ENCODE results near the gene CLSTN3. TPM values are rescaled to one million over a fixed set of nuclear protein-coding genes. Genes with fewer than 3 reads are reported as not detected.

CLSTN3 gene
- total RNA-seq, 1 donor from 2014 or later: 8.9 TPM

DNA sequence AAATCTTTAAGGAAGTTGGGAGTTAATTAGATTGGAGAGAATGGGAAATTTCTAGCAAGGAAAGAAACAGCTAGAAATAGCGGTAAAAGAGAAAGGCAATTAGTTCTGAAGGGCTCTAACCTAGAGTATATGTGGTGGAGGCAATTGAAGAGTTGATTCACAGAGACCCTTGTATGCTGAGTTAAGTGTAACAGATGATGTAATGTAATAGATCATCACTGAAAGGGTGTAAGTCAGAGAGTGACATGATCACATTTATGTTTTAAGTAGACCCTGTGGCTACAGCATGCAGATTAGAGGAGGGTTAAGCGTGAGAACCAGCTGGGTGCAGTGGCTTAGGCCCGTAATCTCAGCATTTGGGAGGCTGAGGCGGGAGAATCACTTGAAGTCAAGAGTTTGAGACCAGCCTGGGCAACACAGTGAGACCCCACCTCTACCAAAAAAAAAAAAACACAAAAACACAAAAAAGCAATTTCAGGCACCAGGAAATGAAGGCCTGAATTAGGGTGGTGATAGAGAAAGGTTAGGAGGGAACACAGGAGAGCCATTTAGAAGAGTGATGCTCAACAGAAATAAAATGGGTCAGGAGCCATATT, 4.4 kb upstream of the CLSTN3 start:
- DNase-seq (ENCODE audit: low read depth): no peak

DNA sequence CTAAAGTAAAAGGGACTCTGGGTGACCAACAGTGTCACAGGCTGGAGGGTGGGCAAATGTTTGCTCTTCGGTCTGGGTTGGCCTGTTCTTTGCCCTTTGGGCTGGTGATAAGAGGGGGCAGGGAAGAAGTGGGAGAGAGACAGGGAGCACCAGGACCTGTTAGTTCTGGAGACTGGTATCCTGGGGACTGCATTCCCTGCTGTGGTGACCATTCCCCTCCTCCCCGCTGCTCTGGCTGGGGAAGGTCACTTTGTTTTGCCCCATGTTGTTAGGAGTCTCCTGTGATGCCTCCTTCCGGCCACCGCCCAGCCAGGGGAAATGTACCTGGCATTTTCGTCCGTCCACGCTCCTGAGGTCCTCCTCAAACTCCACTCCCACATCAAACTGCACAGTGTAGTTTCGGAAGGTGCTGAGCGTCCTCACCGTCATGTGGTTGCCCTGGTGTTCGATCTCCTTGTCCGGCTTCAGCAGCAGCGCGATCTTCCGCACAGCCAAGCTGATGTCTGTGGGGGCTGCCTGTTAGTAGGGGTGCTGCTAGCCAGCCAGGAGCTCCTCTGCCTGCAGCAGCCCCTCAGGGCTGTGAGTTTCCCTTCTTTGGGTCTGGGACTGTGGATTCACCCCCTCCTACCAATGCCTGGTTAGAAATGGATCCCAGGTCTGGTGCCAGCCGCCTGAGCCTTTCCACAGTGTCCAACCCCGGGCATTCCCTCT, 2.1 kb upstream of the CLSTN3 start:
- no peak for DNase-seq (ENCODE audit: low read depth)

DNA sequence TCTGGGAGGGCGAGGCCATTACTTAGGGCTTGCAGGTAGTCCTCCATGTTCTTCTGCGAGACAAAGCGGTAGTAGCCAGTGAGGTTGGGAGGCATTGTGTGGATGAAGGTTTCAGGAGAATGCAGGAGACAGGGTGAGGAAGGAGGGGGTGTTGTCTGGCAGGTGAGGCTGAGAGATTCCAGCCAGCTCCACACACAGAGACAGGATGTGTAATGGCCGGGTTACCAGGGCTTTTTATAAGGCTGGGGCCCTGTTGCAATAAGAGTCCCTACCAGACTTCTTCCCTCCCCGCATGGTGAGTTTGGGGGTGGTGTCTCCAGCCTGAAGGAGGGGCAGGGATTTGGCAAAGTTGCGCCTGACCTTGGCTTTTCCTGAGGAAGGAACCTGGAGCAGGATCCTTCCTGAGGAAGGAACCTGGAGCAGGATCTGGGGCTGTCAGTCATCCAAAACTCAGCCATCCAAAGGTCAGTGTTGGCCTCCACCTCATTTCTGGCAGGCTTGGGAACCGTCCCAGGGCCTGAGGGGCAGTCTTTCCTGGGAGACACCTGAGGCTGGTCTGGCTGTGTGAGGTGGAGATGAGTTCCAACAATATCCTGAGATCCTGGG, 1.4 kb upstream of the CLSTN3 start, which contains the start of gene RBP5:
RBP5 (minus strand) TSS at position 209 of the 606 bp plus-strand sequence; CDS start at position 95, 114 bp downstream.
- no peak for DNase-seq (ENCODE audit: low read depth)

DNA sequence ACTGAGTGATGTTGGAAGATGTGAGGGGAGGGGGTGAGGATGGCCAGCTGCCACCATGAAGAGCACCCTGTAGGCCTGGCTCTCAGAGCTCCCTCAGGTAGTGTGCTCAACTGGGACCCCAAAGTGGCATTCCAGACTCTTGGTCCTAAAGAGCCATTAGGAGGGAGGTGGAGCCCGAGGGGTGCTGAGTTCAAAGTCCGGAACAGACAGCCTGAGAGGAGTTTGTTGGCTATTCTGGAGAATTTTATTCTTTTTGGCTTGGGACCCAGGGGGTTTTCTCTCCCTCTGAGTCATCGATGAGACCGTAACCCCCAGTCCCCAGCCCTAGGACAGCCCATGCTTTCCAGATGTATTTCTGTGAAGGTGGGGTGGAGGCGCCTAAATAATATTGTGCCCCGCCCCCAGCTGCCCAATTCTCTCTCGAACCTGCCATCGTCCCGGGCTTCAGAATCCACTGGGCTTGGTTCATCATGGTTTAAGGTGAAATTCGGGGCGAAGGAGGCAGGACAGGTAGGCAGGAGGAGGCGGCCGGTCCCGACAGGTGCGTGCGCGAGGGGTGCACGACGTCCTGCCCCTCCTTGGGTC, 792 bp upstream of the CLSTN3 start:
- no peak for DNase-seq (ENCODE audit: low read depth)

DNA sequence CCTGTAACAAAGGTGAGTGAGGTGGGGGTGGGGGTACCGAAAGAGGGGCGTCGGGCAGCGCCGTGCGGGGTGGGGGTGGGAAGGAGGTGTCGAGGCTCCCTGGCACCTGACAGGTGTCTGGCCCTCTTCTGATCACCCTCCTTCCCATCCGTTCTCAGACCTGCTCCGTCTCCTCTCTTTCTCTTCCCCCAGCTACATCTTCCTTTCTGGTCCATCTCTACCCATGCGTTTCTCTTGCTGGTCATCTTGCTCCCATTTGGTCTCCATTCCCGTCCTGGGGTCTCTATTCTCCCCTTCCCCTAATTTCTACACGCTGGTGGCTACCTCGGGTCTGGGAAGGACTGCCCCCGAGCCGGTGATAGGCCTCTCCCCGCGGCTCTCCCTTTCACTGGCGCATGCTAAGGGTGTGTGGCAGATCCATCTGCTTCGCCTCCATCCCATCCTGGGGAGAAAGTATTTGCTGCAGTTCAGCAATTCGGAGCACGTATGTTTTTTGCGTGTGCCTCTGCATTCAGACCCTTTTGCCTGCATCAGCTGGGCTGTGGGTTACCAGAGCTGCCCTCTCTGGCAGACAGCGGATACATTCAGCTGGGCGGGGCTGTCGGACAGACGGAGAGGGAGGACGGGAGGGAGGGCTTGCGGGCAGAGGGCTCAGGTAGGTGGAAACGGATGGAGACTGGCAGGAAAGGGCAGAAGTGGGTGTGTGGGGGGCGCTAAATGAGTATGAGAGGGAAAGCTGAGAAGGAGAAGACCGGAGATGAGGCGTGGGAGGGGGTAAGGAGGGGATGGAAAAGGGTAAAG, 730 bp downstream of the CLSTN3 start:
- peak; percentile 25 for DNase-seq (ENCODE audit: low read depth)

DNA sequence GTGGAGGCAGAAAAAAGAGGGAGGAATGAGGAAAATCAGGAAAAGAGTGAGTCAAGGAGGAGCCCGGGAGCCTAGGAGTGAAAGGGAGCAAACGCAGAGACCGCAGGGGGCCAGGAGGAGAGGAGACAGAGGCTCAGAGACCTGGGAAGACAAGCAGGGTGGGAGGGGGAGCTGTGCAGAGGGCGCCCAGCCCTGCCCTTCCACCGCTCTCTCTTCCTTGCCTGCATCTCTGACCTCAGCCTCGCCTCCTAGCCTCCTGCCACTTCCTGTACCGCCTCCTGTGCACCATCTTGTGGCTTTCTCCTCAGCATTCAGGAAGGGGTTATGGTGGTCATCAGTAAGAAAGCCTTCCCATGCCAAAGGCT, 1.3 kb downstream of the CLSTN3 start:
- no peak for DNase-seq (ENCODE audit: low read depth)

DNA sequence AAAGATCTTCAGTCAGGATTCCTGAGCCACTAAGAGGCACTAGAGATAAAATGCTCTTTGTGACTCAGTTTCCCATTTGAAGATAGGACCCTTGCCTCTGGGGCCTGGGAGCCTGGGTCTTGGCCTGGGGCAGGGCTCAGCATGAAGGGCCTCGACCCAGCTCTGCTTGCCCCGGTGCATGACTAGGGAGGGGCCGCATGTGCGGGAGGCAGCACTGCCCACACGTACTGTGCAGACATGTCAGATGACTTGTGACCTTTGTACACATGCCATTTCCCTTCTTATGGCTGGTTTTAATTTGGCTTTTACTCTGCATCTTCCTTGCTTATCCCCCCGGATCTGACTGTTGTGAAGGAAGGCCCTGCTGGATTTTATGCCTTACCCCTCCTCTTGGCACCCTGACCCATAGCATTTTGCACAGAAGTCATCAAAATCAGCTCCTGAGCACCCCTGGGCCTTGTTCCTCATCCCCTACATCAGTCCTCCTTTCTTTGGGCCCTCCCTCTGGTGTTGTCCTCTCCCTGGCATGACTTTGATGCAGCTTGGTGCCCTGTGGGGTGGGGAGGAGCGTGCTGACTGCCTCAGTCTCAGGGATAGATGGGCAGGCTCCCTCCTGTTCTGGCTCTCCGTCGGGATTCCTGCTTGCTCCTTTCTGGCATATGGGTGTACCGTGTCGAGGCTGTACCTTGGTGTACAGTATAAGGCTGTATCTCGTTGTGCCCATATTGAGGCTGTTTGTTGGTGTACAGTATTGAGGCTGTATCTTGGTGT, 4.4 kb downstream of the CLSTN3 start:
- DNase-seq (ENCODE audit: low read depth): no peak

DNA sequence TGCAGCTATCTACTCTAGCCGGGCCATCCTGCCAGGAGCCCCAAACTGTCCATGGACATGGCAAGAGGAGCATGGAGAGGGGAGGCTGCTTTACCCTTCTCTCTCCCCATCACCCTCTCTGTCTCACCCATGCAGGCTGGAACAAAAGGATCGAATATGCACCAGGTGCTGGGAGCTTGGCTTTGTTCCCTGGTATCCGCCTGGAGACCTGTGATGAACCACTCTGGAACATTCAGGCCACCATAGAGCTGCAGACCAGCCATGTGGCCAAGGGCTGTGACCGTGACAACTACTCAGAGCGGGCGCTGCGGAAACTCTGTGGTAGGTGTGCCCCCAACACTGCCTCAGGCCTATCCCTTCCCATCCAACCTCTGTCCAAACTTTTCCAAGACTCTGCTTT, 5.9 kb downstream of the CLSTN3 start:
- no peak for DNase-seq (ENCODE audit: low read depth)

DNA sequence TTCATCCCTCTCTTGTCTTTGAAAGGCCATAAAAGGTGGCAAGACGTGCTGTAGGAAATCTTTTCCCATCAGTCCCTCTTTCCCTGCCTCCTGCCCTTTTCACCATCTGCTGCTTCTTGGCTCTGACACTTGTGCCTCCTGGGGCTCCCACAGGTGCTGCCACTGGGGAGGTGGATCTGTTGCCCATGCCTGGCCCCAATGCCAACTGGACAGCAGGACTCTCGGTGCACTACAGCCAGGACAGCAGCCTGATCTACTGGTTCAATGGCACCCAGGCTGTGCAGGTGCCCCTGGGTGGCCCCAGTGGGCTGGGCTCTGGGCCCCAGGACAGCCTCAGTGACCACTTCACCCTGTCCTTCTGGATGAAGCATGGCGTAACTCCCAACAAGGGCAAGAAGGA, 6.5 kb downstream of the CLSTN3 start:
- no peak for DNase-seq (ENCODE audit: low read depth)

DNA sequence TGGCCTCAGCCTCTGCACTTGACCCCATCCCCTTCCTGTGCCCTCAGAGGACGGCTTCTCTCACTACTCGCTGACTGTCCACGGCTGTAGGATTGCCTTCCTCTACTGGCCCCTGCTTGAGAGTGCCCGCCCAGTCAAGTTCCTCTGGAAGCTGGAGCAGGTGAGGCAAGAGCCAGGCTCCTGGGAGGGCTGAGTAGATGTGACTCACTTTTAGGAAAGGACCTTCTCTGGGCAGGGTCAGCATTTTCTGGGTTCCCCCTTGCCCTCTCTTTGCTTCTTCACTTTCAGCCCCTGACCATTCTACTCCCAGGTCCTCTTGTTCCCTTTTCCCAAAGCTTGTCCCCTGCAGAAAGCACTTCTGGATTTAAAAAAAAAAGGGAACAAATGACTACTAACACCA, 7.7 kb downstream of the CLSTN3 start:
- DNase-seq (ENCODE audit: low read depth): no peak

DNA sequence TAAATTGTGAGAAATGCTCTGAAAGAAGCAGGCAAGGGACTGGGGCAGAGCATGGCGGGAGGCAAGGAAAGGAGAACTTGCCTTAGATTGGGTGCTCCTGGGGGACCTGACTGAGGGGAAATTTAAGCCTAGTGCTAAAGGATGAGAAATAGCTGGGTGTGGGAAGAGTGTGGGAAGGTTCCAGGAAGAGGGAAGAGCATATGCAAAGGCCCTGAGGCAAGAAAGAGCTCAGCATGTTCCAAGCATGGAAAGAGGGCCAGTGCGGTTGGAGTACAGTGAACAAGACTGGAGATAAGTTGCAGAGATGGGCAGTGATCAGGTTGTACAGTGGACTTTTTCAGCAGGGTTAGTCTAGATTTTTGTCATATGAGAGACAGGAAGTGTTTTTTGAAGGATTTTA, 9.0 kb downstream of the CLSTN3 start:
- DNase-seq (ENCODE audit: low read depth): no peak

DNA sequence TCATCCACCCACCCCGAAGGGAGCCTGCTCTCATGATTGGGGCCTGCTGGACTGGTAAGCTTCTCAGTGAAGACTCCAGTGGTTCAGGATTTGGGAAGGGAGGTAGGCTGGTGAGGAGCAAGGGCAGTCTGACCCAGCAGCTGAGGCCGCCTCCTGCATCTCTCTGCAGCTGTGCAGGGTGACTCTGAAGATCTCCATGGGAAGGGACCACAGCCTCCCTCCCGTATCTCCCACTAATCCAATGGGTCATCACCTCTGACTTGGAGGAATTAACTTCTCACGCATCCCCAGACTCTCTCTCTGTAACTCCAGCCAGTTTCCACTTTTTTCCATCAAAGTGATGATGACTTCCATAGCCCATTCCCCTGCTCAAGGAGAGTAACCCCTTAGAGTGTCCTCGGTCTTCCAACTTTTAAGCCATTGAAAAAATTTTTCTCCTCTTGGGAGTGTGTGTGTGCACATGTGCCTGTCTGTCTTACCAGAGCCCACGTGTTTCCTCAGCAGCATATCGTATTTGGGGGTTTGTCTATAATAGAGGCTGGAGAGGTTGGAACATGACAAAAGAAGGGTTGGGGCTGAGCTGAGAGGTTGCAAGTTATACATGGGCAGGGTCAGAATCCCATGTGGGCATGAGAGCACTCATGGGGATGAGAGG, 11.3 kb downstream of the CLSTN3 start:
- DNase-seq (ENCODE audit: low read depth): peak; percentile 77

DNA sequence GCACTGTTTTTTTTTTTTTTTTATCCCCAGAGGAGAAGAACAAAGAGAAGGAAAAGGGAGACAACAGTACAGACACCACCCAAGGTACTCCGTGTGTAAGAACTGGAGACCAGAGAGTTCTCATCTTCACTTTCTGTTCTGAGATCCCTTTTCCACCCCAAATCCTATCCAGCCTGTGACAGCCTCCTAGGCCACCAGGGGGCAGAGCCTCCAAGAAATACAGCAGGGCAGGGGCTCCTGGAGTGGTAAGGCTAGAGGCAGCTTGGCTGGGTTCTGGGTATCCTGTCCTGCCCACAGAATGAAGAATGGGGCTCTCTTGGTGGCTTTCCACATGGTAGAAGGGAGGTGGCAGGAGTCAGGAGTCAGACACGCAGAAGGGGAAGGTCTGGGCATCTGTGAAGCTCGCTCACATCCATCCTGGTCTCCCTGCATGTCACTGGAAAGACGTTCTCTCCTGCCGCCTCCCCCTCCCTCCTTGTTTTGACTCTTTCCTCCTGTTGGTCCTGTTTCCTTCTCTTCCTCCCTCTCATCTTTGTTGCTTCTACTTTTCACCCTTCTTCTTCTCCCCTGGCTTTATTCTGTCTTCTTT, 12.0 kb downstream of the CLSTN3 start:
- peak; percentile 68 for DNase-seq (ENCODE audit: low read depth)

DNA sequence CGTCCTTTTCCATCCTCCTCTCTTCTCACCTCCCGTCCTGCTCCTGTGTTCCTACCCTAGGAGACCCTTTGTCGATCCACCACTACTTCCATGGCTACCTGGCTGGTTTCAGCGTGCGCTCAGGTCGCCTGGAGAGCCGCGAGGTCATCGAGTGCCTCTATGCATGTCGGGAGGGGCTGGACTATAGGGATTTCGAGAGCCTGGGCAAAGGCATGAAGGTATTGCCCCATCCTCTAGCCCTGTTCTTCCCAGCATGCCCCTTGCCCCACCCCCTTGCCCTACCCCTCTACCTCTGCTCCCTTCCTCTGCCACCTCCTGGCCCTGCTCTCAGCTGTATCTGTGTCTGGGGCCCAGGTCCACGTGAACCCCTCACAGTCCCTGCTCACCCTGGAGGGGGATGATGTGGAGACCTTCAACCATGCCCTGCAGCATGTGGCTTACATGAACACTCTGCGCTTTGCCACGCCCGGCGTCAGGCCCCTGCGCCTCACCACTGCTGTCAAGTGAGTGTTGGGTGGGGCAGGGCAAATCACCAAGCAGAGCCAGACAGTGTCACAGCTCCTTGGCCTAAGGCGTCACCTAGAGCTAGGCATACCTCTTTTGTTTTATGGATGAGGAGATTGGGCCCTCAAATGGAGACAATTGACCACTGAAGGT, 12.8 kb downstream of the CLSTN3 start:
- DNase-seq (ENCODE audit: low read depth): no peak

DNA sequence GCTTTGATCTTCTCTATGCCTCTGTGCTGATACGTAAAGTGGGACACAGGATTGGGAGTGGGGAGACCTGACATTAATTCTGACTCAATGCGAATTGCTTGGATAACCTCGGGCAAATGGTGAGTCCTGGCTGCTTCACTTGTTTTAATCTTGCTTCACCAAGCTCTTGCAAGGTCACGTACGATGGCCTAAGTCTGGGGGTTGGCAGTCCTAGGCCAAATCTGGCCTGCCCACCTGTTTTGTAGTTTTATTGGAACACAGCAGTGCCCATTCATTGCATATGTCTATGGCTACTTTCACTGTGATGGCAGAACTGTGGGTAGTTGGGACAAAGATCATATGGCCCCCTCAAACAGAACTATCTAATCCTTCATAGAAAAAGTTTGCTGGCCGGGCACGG, 13.4 kb downstream of the CLSTN3 start:
- peak; percentile 20 for DNase-seq (ENCODE audit: low read depth)

DNA sequence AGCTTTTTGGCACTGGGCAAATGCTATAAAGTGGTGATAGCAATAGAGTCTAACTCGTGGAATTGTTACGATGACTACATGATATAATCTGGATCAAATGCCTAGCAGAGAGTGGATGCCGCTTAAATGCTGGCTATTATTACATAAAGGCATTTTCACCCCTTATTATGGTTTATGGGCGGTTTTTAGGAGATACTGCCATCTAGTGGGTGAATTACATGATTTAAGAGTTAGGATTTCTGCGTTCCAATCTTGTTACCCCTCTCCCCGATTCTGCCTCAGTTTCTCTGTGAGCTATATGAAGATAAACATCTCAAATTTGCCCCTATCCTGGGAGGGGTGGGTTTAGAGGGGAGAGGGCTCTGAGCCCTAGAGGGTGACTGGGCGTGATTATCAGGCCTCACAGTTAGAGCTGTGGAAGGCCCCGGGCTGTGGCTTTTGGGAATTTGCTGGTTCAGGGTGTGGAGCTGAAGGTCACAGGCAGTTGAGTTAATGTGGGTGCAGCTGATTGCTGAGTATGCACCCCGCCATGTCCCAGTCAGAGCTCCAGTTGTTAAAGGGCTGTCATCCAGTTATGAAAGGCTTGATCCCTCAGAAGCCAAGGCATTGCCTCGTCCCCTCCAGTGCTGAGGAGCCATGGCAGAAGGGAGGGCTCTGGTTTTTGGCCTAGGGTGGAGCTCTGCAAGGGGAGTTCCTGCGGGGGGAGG, 14.4 kb downstream of the CLSTN3 start:
- peak; percentile 93 for DNase-seq (ENCODE audit: low read depth)

DNA sequence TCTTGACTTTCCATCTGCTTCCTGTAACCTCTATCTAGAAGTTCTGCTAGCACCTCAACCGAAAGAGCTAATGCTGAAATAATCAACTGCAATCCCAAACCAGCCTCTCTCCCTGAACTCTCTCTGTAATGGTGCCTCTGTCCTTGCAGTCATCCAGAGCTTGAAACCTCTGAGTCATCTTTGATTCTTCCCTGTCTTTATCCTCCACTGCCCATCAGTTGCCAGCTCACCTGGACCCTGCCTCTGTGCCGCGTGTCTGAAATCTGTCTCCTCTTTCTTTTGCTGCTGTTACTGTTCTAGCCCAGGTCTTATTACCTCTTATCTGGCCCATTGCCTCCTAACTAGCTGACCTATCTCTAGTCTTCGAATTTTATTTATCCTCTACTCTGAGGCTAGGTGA, 15.5 kb downstream of the CLSTN3 start:
- DNase-seq (ENCODE audit: low read depth): no peak

DNA sequence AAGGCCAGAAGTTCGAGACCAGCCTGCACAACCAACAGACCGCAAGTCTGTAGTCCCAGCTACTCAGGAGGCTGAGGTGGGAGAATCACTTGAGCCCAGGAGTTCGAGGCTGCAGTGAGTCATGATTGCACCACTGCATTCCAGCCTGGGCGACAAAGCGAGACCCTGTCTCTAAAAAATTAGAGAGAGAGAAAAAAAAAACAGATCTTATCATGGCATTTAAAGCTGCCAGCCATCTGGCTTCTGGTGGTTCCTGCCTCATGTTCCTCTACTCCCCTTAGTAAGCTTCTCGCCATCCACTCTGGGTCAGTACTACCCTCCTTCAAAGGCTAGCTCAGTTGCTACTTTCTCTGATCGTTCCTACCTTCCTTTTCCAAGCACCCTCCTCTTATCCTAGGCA, 16.1 kb downstream of the CLSTN3 start:
- DNase-seq (ENCODE audit: low read depth): no peak

DNA sequence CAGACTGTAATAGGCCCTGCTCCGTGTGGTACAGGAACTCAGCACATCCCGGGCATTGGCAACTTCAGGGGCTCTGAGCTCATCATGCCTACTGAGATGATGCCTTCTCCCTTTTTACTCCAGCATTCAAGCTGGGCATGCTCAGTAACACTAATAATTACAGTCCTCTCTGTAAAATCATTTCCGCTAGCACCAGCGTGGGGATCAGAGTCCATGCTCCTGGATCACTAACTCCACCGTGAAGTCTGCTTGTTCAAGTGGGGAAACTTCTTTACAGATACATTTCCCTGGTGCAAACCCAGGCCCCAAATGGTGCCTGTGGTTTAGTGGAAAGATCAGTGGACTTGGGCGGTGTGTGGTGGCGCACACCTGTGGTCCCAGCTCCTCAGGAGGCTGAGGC, 16.7 kb downstream of the CLSTN3 start:
- DNase-seq (ENCODE audit: low read depth): no peak

Measured in myocyte (in vitro differentiated cells).